ENCODE measurements around the gene TRIOBP. TPM values are rescaled to one million over a fixed set of nuclear protein-coding genes. Genes with fewer than 3 reads are reported as not detected.

TRIOBP gene
- total and polyA plus RNA-seq, 2 donors (not counting 1 experiment from before 2014, with no cell fraction given) = 32.9 to 131 TPM

DNA sequence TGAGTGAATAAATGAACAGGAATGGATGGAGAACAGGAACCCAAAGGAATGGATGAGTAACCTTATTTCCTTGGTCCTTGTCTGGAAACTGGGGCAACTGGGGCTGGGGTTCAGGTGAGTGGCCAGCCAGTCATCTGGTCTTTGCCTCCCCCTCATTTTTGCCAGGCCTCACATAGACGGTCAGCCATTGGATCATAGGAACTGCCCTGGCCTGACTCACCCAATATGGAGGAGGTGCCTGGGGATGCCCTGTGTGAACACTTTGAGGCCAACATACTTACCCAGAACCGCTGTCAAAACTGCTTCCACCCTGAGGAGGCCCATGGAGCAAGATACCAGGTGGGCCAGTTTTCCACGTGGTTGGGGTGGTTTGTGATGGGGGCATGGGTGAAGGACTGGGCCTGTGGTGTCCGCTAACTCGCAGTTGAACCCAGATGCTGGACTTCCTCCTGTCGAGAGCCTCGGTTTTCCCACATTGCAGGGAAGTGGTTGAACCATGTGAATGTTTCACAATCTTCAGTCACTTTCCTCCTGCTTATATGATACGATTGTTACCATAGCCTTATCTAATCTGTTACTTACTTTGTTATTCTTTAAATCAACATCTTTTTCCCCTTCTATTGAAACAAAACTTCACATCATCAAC lies 4.4 kb downstream of the TRIOBP start:
- no peaks in the 10 kb centered on the region for H3K27me3 ChIP-seq (ENCODE audit: control insufficient read depth, insufficient read depth, low read length)
- H3K9ac ChIP-seq (ENCODE audit: insufficient read depth, low read length) = no peak overlapping the region
- no peaks in the 10 kb centered on the region for H3K9me3 ChIP-seq (ENCODE audit: control insufficient read depth, insufficient read depth, low read depth, low read length)
- no peaks in the 10 kb centered on the region for H3K79me2 ChIP-seq (ENCODE audit: control insufficient read depth, insufficient read depth, low read length)
- H3K4me2 ChIP-seq (ENCODE audit: extremely low read depth, insufficient read depth, low read length) = no peak overlapping the region
- TF ChIP-seq, protein P1, sequence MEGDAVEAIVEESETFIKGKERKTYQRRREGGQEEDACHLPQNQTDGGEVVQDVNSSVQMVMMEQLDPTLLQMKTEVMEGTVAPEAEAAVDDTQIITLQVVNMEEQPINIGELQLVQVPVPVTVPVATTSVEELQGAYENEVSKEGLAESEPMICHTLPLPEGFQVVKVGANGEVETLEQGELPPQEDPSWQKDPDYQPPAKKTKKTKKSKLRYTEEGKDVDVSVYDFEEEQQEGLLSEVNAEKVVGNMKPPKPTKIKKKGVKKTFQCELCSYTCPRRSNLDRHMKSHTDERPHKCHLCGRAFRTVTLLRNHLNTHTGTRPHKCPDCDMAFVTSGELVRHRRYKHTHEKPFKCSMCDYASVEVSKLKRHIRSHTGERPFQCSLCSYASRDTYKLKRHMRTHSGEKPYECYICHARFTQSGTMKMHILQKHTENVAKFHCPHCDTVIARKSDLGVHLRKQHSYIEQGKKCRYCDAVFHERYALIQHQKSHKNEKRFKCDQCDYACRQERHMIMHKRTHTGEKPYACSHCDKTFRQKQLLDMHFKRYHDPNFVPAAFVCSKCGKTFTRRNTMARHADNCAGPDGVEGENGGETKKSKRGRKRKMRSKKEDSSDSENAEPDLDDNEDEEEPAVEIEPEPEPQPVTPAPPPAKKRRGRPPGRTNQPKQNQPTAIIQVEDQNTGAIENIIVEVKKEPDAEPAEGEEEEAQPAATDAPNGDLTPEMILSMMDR (conservative IDR thresholded peaks at IDR 0.05 in 1 of 2, IDR thresholded peaks at IDR 0.05 in 1 of 2; ENCODE audit: low read depth in 1 of 2, low read length in 2 of 2) = no peak
- TF ChIP-seq EZH2 (IDR thresholded peaks at IDR 0.05; ENCODE audit: low read length, missing control alignments) = no peak
- no peak overlapping the region for H3K4me3 ChIP-seq (replicated peaks in 1 of 4; ENCODE audit: control extremely low read depth in 1 of 4, insufficient read depth in 1 of 4, low read depth in 3 of 4, low read length in 4 of 4)
- H2AFZ ChIP-seq (ENCODE audit: low read length) = no peak overlapping the region
- DNase-seq (ENCODE audit: low read depth in 2 of 2) = no peak
- H3K36me3 ChIP-seq (ENCODE audit: control insufficient read depth, insufficient read depth, low read length) = no peaks in the 10 kb centered on the region
- H3K4me1 ChIP-seq (ENCODE audit: control insufficient read depth, extremely low read depth, insufficient read depth, low read length) = no peaks in the 10 kb centered on the region
- no peaks in the 10 kb centered on the region for H4K20me1 ChIP-seq (ENCODE audit: control insufficient read depth, extremely low read depth, insufficient read depth, low read length)
- H3K27ac ChIP-seq (ENCODE audit: insufficient read depth, low read length) = no peak overlapping the region

DNA sequence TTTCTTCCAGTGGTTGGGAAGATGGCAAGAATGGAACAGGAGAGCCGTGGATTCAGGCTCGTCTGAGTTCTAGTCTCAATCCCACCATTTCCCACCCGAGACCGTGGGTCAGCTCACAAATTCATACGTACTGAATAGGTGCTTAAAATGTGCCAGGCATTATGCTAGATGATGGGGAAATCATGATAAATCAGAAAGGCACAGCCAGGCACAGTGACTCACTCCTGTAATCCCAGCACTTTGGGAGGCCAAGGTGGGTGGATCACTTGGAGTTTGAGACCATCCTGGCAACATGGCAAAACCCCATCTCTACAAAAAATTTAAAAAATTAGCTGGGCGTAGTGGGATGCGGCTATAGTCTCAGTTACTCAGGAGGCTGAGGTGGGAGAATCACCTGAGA lies 7.1 kb downstream of the TRIOBP start:
- TF ChIP-seq, protein P1 (conservative IDR thresholded peaks at IDR 0.05 in 1 of 2, IDR thresholded peaks at IDR 0.05 in 1 of 2; ENCODE audit: low read depth in 1 of 2, low read length in 2 of 2) = no peak
- no peak for TF ChIP-seq EZH2 (IDR thresholded peaks at IDR 0.05; ENCODE audit: low read length, missing control alignments)
- no peaks in the 10 kb centered on the region for H3K79me2 ChIP-seq (ENCODE audit: control insufficient read depth, insufficient read depth, low read length)
- H3K36me3 ChIP-seq (ENCODE audit: control insufficient read depth, insufficient read depth, low read length) = no peaks in the 10 kb centered on the region
- H3K9ac ChIP-seq (ENCODE audit: insufficient read depth, low read length) = no peak overlapping the region
- no peaks in the 10 kb centered on the region for H3K4me1 ChIP-seq (ENCODE audit: control insufficient read depth, extremely low read depth, insufficient read depth, low read length)
- no peak overlapping the region for H3K4me3 ChIP-seq (replicated peaks in 1 of 4; ENCODE audit: control extremely low read depth in 1 of 4, insufficient read depth in 1 of 4, low read depth in 3 of 4, low read length in 4 of 4)
- H3K27ac ChIP-seq (ENCODE audit: insufficient read depth, low read length) = no peak overlapping the region
- no peak for DNase-seq (ENCODE audit: low read depth in 2 of 2)
- H4K20me1 ChIP-seq (ENCODE audit: control insufficient read depth, extremely low read depth, insufficient read depth, low read length) = no peaks in the 10 kb centered on the region
- no peak overlapping the region for H3K4me2 ChIP-seq (ENCODE audit: extremely low read depth, insufficient read depth, low read length)
- no peaks in the 10 kb centered on the region for H3K9me3 ChIP-seq (ENCODE audit: control insufficient read depth, insufficient read depth, low read depth, low read length)
- H2AFZ ChIP-seq (ENCODE audit: low read length) = no peak overlapping the region
- H3K27me3 ChIP-seq (ENCODE audit: control insufficient read depth, insufficient read depth, low read length) = no peaks in the 10 kb centered on the region

DNA sequence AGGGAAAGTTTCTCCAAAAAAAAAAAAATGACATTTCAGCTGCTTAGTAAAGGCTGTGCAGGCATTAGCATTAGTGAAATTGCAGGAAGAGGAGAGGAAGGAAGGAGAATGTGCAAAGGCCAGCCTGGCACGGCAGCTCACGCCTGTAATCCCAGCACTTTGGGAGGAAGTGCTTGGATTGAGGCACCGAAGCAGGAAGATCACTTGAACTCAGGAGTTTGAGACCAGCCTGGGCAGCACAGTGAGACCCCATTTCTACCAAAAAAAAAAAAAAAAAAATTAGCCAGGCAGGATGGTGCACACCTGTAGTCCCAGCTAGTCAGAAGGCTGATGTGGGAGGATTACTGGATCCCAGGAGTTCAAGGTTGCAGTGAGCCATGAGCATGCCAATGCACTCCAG lies 7.8 kb downstream of the TRIOBP start:
- H3K27ac ChIP-seq (ENCODE audit: insufficient read depth, low read length) = no peak overlapping the region
- H3K79me2 ChIP-seq (ENCODE audit: control insufficient read depth, insufficient read depth, low read length) = no peaks in the 10 kb centered on the region
- no peak overlapping the region for H2AFZ ChIP-seq (ENCODE audit: low read length)
- H4K20me1 ChIP-seq (ENCODE audit: control insufficient read depth, extremely low read depth, insufficient read depth, low read length) = no peaks in the 10 kb centered on the region
- no peak overlapping the region for H3K9ac ChIP-seq (ENCODE audit: insufficient read depth, low read length)
- H3K4me3 ChIP-seq (replicated peaks in 1 of 4; ENCODE audit: control extremely low read depth in 1 of 4, insufficient read depth in 1 of 4, low read depth in 3 of 4, low read length in 4 of 4) = no peak overlapping the region
- no peaks in the 10 kb centered on the region for H3K27me3 ChIP-seq (ENCODE audit: control insufficient read depth, insufficient read depth, low read length)
- no peaks in the 10 kb centered on the region for H3K4me1 ChIP-seq (ENCODE audit: control insufficient read depth, extremely low read depth, insufficient read depth, low read length)
- TF ChIP-seq EZH2 (IDR thresholded peaks at IDR 0.05; ENCODE audit: low read length, missing control alignments) = no peak
- TF ChIP-seq, protein P1 (conservative IDR thresholded peaks at IDR 0.05 in 1 of 2, IDR thresholded peaks at IDR 0.05 in 1 of 2; ENCODE audit: low read depth in 1 of 2, low read length in 2 of 2) = no peak
- no peak overlapping the region for H3K4me2 ChIP-seq (ENCODE audit: extremely low read depth, insufficient read depth, low read length)
- H3K36me3 ChIP-seq (ENCODE audit: control insufficient read depth, insufficient read depth, low read length) = no peaks in the 10 kb centered on the region
- H3K9me3 ChIP-seq (ENCODE audit: control insufficient read depth, insufficient read depth, low read depth, low read length) = no peaks in the 10 kb centered on the region
- DNase-seq (ENCODE audit: low read depth in 2 of 2) = no peak
